HepG2 (cell line): ENCODE results near the gene PTPN22. TPM values are rescaled to one million over a fixed set of nuclear protein-coding genes. Genes with fewer than 3 reads are reported as not detected.

ENCODE experiments used
- KLF13 ChIP-seq: sonication (generic); formaldehyde crosslinking; IDR thresholded peaks from 2 replicates; pipeline ENCODE4 v1.4.0; 2020; ENCODE audit warnings: mild to moderate bottlenecking, missing genetic modification reagents
- KLF15 ChIP-seq: sonication (generic); formaldehyde crosslinking; IDR thresholded peaks from 2 replicates; pipeline ENCODE4 v1.8.1; 2023; ENCODE audit warnings: borderline replicate concordance, mild to moderate bottlenecking, inconsistent platforms, missing genetic modification reagents, mixed read lengths
- NBN ChIP-seq: fragments of 450-650 bp; conservative IDR thresholded peaks from 2 replicates; pipeline ENCODE4 v1.6.1; 2017
- PRDM4 ChIP-seq: sonication (generic); formaldehyde crosslinking; IDR thresholded peaks from 2 replicates; pipeline ENCODE4 v1.9.0; 2021; ENCODE audit warnings: missing genetic modification reagents, borderline replicate concordance
- polyA plus RNA-seq, 8 experiments: library from polyadenylated mRNA; depleted of rRNA in 3 of 8; stranded (reverse) in 7 of 8; unstranded in 1 of 8; fragments of >200 nt; fragmentation: Illumina TruSeq in 4 of 8; extraction: Trizol in 4 of 8; gene quantifications; 2 replicates each; pipeline versions ENCODE4 v1.2.1 to v1.2.3, GENCODE V29; 2011 to 2016; ENCODE audit warnings: low read depth in 4 of 8, missing spikeins in 1 of 8, mixed read lengths in 1 of 8; ENCODE audit not compliant: insufficient read depth in 1 of 8
- total RNA-seq, 5 experiments: library from RNA; depleted of rRNA; stranded (reverse); fragments of >200 nt; fragmentation: Illumina TruSeq; extraction: Trizol; gene quantifications; 2 replicates each; pipeline ENCODE4 v1.2.3, GENCODE V29; 2016; ENCODE audit warnings: low read depth in 1 of 5
- TF ChIP-seq, protein P1 (sequence below): sonication (generic); formaldehyde crosslinking; IDR thresholded peaks from 2 replicates; pipeline ENCODE4 v1.4.0; 2020; ENCODE audit warnings: missing genetic modification reagents, borderline replicate concordance

PTPN22 gene
- total and polyA plus RNA-seq, 2 of the 13 experiments (the other 11 are each of a cell fraction or from before 2014, with no cell fraction given) = not detected

DNA sequence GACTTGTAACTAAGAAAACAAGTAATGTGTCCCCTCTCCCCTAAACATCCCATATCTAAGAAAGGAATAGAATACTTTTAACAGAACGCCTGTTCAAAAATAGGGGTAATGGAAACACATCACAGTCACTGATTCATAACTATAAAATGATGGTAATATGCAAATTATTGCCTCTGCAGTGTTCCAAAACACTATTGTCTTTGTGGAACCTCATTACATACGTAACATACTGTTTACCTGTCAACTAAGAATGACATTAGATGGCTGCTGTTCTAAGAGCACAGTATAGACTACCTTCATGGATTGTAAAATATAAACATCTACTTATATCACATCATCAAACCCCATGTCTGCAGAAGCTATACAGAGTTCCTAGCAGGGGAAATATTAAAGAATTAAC is 19.3 kb upstream of the PTPN22 start (continued):
- TF ChIP-seq, protein P1, sequence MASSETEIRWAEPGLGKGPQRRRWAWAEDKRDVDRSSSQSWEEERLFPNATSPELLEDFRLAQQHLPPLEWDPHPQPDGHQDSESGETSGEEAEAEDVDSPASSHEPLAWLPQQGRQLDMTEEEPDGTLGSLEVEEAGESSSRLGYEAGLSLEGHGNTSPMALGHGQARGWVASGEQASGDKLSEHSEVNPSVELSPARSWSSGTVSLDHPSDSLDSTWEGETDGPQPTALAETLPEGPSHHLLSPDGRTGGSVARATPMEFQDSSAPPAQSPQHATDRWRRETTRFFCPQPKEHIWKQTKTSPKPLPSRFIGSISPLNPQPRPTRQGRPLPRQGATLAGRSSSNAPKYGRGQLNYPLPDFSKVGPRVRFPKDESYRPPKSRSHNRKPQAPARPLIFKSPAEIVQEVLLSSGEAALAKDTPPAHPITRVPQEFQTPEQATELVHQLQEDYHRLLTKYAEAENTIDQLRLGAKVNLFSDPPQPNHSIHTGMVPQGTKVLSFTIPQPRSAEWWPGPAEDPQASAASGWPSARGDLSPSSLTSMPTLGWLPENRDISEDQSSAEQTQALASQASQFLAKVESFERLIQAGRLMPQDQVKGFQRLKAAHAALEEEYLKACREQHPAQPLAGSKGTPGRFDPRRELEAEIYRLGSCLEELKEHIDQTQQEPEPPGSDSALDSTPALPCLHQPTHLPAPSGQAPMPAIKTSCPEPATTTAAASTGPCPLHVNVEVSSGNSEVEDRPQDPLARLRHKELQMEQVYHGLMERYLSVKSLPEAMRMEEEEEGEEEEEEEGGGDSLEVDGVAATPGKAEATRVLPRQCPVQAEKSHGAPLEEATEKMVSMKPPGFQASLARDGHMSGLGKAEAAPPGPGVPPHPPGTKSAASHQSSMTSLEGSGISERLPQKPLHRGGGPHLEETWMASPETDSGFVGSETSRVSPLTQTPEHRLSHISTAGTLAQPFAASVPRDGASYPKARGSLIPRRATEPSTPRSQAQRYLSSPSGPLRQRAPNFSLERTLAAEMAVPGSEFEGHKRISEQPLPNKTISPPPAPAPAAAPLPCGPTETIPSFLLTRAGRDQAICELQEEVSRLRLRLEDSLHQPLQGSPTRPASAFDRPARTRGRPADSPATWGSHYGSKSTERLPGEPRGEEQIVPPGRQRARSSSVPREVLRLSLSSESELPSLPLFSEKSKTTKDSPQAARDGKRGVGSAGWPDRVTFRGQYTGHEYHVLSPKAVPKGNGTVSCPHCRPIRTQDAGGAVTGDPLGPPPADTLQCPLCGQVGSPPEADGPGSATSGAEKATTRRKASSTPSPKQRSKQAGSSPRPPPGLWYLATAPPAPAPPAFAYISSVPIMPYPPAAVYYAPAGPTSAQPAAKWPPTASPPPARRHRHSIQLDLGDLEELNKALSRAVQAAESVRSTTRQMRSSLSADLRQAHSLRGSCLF (CRISPR knock-in tag) = no peak
- TF ChIP-seq KLF13 (CRISPR knock-in tag) = no peak
- TF ChIP-seq KLF15 (CRISPR knock-in tag) = no peak
- no peak for TF ChIP-seq NBN
- no peak for TF ChIP-seq PRDM4 (CRISPR knock-in tag)
